HCT116 (cell line): ENCODE measurements around the gene ACBD3.
"Not testable (repeated sequence)": the region's sequence is repeated elsewhere in the genome, so short reads cannot be mapped to it uniquely, and the experiment has no call there.

Experiments used
- ELF1 ChIP-seq: IDR thresholded peaks from 2 replicates; pipeline ENCODE4 v1.6.1; 2012; ENCODE audit warnings: low read depth, borderline replicate concordance
- EZH2 ChIP-seq: fragments of 200-600 bp; sonication (generic); IDR thresholded peaks from 2 replicates; pipeline ENCODE4 v1.6.1; 2017; ENCODE audit warnings: antibody characterized with exemption, mixed run types
- POLR2A ChIP-seq: IDR thresholded peaks from 2 replicates; pipeline ENCODE4 v1.7.0; 2011; ENCODE audit warnings: borderline replicate concordance; ENCODE audit not compliant: insufficient read depth, insufficient read length; ENCODE audit errors: extremely low read depth
- POLR2AphosphoS5 ChIP-seq: IDR thresholded peaks from 2 replicates; pipeline ENCODE4 v1.6.1; 2011; ENCODE audit warnings: mild to moderate bottlenecking, low read depth, low read length, moderate library complexity
- RAD21 ChIP-seq: IDR thresholded peaks from 2 replicates; pipeline ENCODE4 v1.6.1; 2012; ENCODE audit warnings: low read depth, mild to moderate bottlenecking
- SIN3A ChIP-seq: IDR thresholded peaks from 2 replicates; pipeline ENCODE4 v1.6.1; 2012; ENCODE audit warnings: low read depth
- YY1 ChIP-seq: IDR thresholded peaks from 2 replicates; pipeline ENCODE4 v1.6.1; 2011; ENCODE audit warnings: low read length, low read depth, moderate library complexity, mild to moderate bottlenecking; ENCODE audit not compliant: insufficient replicate concordance; ENCODE audit errors: extremely low read depth
- TF ChIP-seq, protein P1 (sequence below), 3 experiments: fragments of 200-600 bp in 1 of 3; sonication (generic) in 1 of 3; IDR thresholded peaks in 2 of 3; conservative IDR thresholded peaks in 1 of 3; 2 replicates each; pipeline ENCODE4 v1.5.1; 2012 to 2017; ENCODE audit warnings: low read depth in 2 of 3, low read length in 2 of 3, antibody characterized with exemption in 1 of 3, borderline replicate concordance in 1 of 3, control low read depth in 1 of 3, mild to moderate bottlenecking in 1 of 3, mixed read lengths in 1 of 3, mixed run types in 1 of 3, moderate library complexity in 1 of 3; ENCODE audit not compliant: insufficient read depth in 1 of 3

DNA sequence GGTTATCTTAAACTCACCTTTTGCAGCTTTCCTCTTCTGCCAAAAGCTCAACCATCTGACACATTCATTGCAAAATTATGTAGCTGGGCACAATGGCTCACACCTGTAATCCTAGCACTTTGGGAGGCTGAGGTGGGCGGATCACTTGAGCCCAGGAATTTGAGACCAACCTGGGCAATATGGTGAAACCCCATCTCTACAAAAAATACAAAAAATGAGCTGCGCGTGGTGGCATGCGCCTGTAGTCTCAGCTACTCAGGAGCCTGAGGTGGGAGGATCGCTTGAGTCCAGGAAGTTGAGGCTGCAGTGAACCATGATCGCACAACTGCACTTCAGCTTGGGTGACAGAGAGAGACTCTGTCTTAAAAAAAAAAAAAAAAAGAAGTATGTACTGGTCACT is 16.1 kb upstream of the ACBD3 start:
- TF ChIP-seq, protein P1, sequence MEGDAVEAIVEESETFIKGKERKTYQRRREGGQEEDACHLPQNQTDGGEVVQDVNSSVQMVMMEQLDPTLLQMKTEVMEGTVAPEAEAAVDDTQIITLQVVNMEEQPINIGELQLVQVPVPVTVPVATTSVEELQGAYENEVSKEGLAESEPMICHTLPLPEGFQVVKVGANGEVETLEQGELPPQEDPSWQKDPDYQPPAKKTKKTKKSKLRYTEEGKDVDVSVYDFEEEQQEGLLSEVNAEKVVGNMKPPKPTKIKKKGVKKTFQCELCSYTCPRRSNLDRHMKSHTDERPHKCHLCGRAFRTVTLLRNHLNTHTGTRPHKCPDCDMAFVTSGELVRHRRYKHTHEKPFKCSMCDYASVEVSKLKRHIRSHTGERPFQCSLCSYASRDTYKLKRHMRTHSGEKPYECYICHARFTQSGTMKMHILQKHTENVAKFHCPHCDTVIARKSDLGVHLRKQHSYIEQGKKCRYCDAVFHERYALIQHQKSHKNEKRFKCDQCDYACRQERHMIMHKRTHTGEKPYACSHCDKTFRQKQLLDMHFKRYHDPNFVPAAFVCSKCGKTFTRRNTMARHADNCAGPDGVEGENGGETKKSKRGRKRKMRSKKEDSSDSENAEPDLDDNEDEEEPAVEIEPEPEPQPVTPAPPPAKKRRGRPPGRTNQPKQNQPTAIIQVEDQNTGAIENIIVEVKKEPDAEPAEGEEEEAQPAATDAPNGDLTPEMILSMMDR (IDR thresholded peaks at IDR 0.05 in 2 of 3, conservative IDR thresholded peaks at IDR 0.05 in 1 of 3; ENCODE audit: borderline replicate concordance in 1 of 3, insufficient read depth in 1 of 3, low read depth in 2 of 3, low read length in 2 of 3): not testable (repeated sequence)
- TF ChIP-seq EZH2, RAD21, ELF1, POLR2A, YY1, POLR2AphosphoS5, SIN3A: not testable (repeated sequence)
